WTC11 (cell line): ENCODE results near the gene POLA1. TPM values are rescaled to one million over a fixed set of nuclear protein-coding genes. Genes with fewer than 3 reads are reported as not detected.

Experiments
- ATAC-seq: fragments of 200-7000 bp; cut with Tn5 transposase; 2 replicates; pipeline ENCODE4 v1.10.0; 2021; ENCODE audit warnings: mild to moderate bottlenecking, moderate library complexity
- CTCF ChIA-PET: fragments of 300-600 bp; sonication (Branson Sonifier 250); formaldehyde crosslinking; loops from one replicate; lab custom pipeline; 2021; ENCODE audit warnings: antibody characterized with exemption; lab: Charles Lee
- POLR2A ChIA-PET: fragments of 350-600 bp; sonication (Branson Sonifier 250); formaldehyde crosslinking; loops from one replicate; lab custom pipeline; 2021; ENCODE audit warnings: antibody characterized with exemption; lab: Charles Lee
- DNase-seq: peaks from one replicate; pipeline ENCODE4 v3.0.0; 2021; ENCODE audit warnings: low spot score
- H3K27ac Mint-ChIP-seq: 2 replicates; pipeline ENCODE4 v1.8.0; 2021; ENCODE audit warnings: mixed read lengths
- H3K27me3 Mint-ChIP-seq: 2 replicates; pipeline ENCODE4 v1.8.0; 2021; ENCODE audit warnings: low read depth, mild to moderate bottlenecking, moderate library complexity, mixed read lengths
- H3K36me3 Mint-ChIP-seq: 2 replicates; pipeline ENCODE4 v1.8.0; 2021; ENCODE audit warnings: mixed read lengths
- H3K4me1 Mint-ChIP-seq: 2 replicates; pipeline ENCODE4 v1.8.0; 2022; ENCODE audit warnings: mixed read lengths
- H3K4me3 Mint-ChIP-seq: 2 replicates; pipeline ENCODE4 v1.8.0; 2021; ENCODE audit warnings: mild to moderate bottlenecking, moderate library complexity, mixed read lengths
- H3K9me3 Mint-ChIP-seq: 2 replicates; pipeline ENCODE4 v1.8.0; 2021; ENCODE audit warnings: mixed read lengths
- ATF1 ChIP-seq: sonication (generic); formaldehyde crosslinking; IDR thresholded peaks from 2 replicates; pipeline ENCODE4 v1.8.1; 2023; ENCODE audit warnings: mild to moderate bottlenecking, moderate library complexity, missing genetic modification reagents
- ESRRA ChIP-seq: sonication (generic); formaldehyde crosslinking; IDR thresholded peaks from 2 replicates; pipeline ENCODE4 v1.8.1; 2022; ENCODE audit warnings: mild to moderate bottlenecking, missing genetic modification reagents, borderline replicate concordance
- RORB ChIP-seq: fragments of 250-450 bp; sonication (Bioruptor Pico); IDR thresholded peaks from 2 replicates; pipeline ENCODE4 v1.9.0; 2021; ENCODE audit warnings: mild to moderate bottlenecking
- SMAD4 ChIP-seq: sonication (generic); formaldehyde crosslinking; IDR thresholded peaks from 2 replicates; pipeline ENCODE4 v1.8.0; 2022; ENCODE audit warnings: mild to moderate bottlenecking, missing genetic modification reagents
- TEAD4 ChIP-seq: sonication (generic); formaldehyde crosslinking; IDR thresholded peaks from 2 replicates; pipeline ENCODE4 v1.8.0; 2022; ENCODE audit warnings: mild to moderate bottlenecking, missing genetic modification reagents
- ZNF121 ChIP-seq: sonication (generic); formaldehyde crosslinking; IDR thresholded peaks from 2 replicates; pipeline ENCODE4 v1.8.0; 2023; ENCODE audit warnings: missing genetic modification reagents
- ZNF396 ChIP-seq: fragments of 250-450 bp; sonication (Bioruptor Pico); IDR thresholded peaks from 2 replicates; pipeline ENCODE4 v1.8.0; 2021; ENCODE audit warnings: mild to moderate bottlenecking, moderate library complexity, borderline replicate concordance
- ZNF423 ChIP-seq: fragments of 250-450 bp; sonication (Bioruptor Pico); IDR thresholded peaks from 2 replicates; pipeline ENCODE4 v2.1.2; 2022; ENCODE audit warnings: mild to moderate bottlenecking, moderate library complexity
- total RNA-seq: library from RNA; stranded (reverse); gene quantifications from 3 replicates; pipeline ENCODE4 v1.2.3, GENCODE V29; 2021
- TF ChIP-seq, protein P1 (sequence below): sonication (generic); formaldehyde crosslinking; IDR thresholded peaks from 2 replicates; pipeline ENCODE4 v1.8.0; 2022; ENCODE audit warnings: missing genetic modification reagents
- TF ChIP-seq, protein P2 (sequence below): fragments of 250-450 bp; sonication (Bioruptor Pico); IDR thresholded peaks from 2 replicates; pipeline ENCODE4 v2.1.2; 2022; ENCODE audit warnings: mild to moderate bottlenecking, moderate library complexity
- TF ChIP-seq, protein P3 (sequence below): fragments of 250-450 bp; sonication (Bioruptor Pico); IDR thresholded peaks from 2 replicates; pipeline ENCODE4 v1.9.0; 2021; ENCODE audit warnings: mild to moderate bottlenecking
- TF ChIP-seq, protein P4 (sequence below): fragments of 250-450 bp; sonication (Bioruptor Pico); IDR thresholded peaks from 2 replicates; pipeline ENCODE4 v1.9.0; 2021; ENCODE audit warnings: mild to moderate bottlenecking, borderline replicate concordance
- TF ChIP-seq, protein P5 (sequence below): fragments of 200-600 bp; IDR thresholded peaks from 2 replicates; pipeline ENCODE4 v1.8.0; 2022; ENCODE audit warnings: antibody characterized with exemption
- TF ChIP-seq, protein P6 (sequence below): sonication (generic); formaldehyde crosslinking; IDR thresholded peaks from 2 replicates; pipeline ENCODE4 v1.8.0; 2023; ENCODE audit warnings: missing genetic modification reagents, mild to moderate bottlenecking, borderline replicate concordance

Gene POLA1
- total RNA-seq, 1 experiment from 2014 or later: 29.9 TPM

DNA sequence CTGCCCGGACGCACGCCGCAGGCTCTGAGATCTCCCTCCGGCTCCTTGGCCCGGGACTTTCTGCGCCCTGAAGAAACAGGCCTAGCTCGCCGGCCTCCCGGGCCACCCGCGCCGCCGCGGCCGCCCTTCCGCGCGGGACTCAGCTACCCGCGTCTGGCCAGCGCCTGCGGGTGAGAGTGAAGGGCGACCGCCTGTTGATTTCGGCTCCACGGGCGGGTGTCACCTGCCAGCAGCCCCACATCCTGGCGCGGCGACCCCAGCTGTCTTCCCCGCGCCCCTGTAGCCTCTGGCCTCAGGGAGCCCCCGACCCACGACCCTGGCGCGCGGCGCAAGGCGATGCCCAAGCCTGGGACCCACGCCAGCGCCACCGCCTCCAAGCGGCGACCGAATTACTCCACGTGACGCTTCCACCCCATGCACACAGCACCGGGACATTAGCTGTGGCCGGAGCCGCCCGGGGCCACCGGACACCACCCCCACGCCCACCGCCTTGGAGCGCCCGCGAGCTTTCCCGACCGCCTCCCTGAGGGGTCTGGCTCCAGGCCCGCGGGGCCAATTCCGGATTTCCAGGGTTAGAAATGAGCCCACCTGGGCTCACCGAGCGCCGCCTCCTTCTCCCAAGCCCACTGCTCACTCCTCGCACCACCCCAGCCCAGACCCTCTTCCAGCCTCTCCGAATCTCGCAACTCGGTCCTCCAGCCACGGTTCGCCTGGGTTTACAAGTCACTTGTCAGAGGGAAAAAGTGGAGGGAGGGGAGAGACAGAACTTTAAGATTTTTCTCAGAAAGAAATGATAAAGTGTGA is 311.9 kb downstream of the POLA1 start:
- CTCF ChIA-PET: interaction anchor here (1.3 kb wide), 1 partner anchor 15 kb away, joined by 3 read pairs; no protein-coding TSS in a partner anchor
- DNase-seq (no peak), ATAC-seq (no peak)
- POLR2A ChIA-PET: interaction anchor here (2.1 kb wide), 1 partner anchor 7 kb away, joined by 4 read pairs; no protein-coding TSS in a partner anchor
- H3K4me3 Mint-ChIP-seq: peak overlapping the region; percentile 56
- no peaks in the 10 kb centered on the region for H3K36me3 Mint-ChIP-seq
- H3K27ac Mint-ChIP-seq: no peak overlapping the region
- H3K27me3 Mint-ChIP-seq: peaks cover 94% of the 10 kb centered on the region
- peaks cover 44% of the 10 kb centered on the region for H3K4me1 Mint-ChIP-seq
- H3K9me3 Mint-ChIP-seq: no peaks in the 10 kb centered on the region
- no peak for TF ChIP-seq ZNF423 (CRISPR knock-in tag)
- TF ChIP-seq, protein P1, sequence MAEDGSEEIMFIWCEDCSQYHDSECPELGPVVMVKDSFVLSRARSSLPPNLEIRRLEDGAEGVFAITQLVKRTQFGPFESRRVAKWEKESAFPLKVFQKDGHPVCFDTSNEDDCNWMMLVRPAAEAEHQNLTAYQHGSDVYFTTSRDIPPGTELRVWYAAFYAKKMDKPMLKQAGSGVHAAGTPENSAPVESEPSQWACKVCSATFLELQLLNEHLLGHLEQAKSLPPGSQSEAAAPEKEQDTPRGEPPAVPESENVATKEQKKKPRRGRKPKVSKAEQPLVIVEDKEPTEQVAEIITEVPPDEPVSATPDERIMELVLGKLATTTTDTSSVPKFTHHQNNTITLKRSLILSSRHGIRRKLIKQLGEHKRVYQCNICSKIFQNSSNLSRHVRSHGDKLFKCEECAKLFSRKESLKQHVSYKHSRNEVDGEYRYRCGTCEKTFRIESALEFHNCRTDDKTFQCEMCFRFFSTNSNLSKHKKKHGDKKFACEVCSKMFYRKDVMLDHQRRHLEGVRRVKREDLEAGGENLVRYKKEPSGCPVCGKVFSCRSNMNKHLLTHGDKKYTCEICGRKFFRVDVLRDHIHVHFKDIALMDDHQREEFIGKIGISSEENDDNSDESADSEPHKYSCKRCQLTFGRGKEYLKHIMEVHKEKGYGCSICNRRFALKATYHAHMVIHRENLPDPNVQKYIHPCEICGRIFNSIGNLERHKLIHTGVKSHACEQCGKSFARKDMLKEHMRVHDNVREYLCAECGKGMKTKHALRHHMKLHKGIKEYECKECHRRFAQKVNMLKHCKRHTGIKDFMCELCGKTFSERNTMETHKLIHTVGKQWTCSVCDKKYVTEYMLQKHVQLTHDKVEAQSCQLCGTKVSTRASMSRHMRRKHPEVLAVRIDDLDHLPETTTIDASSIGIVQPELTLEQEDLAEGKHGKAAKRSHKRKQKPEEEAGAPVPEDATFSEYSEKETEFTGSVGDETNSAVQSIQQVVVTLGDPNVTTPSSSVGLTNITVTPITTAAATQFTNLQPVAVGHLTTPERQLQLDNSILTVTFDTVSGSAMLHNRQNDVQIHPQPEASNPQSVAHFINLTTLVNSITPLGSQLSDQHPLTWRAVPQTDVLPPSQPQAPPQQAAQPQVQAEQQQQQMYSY: peak; percentile 65; the same call in 1 of the 2 replicates

DNA sequence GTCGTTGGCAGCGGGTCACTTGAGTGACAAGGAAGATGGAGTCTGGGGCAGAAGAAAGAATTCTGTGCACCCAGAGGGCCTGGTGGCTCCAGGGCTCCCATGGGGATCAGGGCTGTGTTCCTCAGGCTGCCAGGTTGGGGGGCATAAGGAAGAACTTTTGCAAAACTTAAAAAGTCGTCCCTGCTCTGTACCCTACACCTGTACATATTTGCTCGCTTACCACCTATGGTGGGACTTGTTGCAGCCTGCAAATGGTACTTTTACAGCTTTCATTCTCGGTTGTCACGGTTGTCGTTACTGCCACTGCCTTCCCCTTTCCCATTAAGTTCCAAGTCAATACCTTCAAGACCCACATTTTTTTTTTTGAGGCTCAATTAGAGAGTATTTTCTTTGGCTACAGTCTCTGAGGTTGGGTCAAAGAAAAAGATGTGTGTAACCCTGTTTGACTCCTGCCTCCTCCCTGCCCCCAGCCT is 312.9 kb downstream of the POLA1 start:
- no peak for ATAC-seq
- POLR2A ChIA-PET: interaction anchor here (0.7 kb wide), 1 partner anchor 9 kb away, joined by 4 read pairs; the partner anchor contains the start of gene ARX
- CTCF ChIA-PET: no interaction called here
- H3K36me3 Mint-ChIP-seq: no peaks in the 10 kb centered on the region
- peak overlapping the region; percentile 56 for H3K4me3 Mint-ChIP-seq
- H3K9me3 Mint-ChIP-seq: no peaks in the 10 kb centered on the region
- no peak overlapping the region for H3K27ac Mint-ChIP-seq
- H3K4me1 Mint-ChIP-seq: peaks cover 45% of the 10 kb centered on the region
- no peak for DNase-seq
- peaks cover 94% of the 10 kb centered on the region for H3K27me3 Mint-ChIP-seq
- no peak for TF ChIP-seq ESRRA (CRISPR knock-in tag)
- TF ChIP-seq, protein P2, sequence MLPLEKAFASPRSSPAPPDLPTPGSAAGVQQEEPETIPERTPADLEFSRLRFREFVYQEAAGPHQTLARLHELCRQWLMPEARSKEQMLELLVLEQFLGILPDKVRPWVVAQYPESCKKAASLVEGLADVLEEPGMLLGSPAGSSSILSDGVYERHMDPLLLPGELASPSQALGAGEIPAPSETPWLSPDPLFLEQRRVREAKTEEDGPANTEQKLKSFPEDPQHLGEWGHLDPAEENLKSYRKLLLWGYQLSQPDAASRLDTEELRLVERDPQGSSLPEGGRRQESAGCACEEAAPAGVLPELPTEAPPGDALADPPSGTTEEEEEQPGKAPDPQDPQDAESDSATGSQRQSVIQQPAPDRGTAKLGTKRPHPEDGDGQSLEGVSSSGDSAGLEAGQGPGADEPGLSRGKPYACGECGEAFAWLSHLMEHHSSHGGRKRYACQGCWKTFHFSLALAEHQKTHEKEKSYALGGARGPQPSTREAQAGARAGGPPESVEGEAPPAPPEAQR (CRISPR knock-in tag): no peak
- no peak for TF ChIP-seq ATF1 (CRISPR knock-in tag)
- no peak for TF ChIP-seq RORB (CRISPR knock-in tag)
- TF ChIP-seq ZNF396 (CRISPR knock-in tag): no peak
- TF ChIP-seq, protein P3, sequence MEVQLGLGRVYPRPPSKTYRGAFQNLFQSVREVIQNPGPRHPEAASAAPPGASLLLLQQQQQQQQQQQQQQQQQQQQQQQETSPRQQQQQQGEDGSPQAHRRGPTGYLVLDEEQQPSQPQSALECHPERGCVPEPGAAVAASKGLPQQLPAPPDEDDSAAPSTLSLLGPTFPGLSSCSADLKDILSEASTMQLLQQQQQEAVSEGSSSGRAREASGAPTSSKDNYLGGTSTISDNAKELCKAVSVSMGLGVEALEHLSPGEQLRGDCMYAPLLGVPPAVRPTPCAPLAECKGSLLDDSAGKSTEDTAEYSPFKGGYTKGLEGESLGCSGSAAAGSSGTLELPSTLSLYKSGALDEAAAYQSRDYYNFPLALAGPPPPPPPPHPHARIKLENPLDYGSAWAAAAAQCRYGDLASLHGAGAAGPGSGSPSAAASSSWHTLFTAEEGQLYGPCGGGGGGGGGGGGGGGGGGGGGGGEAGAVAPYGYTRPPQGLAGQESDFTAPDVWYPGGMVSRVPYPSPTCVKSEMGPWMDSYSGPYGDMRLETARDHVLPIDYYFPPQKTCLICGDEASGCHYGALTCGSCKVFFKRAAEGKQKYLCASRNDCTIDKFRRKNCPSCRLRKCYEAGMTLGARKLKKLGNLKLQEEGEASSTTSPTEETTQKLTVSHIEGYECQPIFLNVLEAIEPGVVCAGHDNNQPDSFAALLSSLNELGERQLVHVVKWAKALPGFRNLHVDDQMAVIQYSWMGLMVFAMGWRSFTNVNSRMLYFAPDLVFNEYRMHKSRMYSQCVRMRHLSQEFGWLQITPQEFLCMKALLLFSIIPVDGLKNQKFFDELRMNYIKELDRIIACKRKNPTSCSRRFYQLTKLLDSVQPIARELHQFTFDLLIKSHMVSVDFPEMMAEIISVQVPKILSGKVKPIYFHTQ: no peak
- TF ChIP-seq, protein P4, sequence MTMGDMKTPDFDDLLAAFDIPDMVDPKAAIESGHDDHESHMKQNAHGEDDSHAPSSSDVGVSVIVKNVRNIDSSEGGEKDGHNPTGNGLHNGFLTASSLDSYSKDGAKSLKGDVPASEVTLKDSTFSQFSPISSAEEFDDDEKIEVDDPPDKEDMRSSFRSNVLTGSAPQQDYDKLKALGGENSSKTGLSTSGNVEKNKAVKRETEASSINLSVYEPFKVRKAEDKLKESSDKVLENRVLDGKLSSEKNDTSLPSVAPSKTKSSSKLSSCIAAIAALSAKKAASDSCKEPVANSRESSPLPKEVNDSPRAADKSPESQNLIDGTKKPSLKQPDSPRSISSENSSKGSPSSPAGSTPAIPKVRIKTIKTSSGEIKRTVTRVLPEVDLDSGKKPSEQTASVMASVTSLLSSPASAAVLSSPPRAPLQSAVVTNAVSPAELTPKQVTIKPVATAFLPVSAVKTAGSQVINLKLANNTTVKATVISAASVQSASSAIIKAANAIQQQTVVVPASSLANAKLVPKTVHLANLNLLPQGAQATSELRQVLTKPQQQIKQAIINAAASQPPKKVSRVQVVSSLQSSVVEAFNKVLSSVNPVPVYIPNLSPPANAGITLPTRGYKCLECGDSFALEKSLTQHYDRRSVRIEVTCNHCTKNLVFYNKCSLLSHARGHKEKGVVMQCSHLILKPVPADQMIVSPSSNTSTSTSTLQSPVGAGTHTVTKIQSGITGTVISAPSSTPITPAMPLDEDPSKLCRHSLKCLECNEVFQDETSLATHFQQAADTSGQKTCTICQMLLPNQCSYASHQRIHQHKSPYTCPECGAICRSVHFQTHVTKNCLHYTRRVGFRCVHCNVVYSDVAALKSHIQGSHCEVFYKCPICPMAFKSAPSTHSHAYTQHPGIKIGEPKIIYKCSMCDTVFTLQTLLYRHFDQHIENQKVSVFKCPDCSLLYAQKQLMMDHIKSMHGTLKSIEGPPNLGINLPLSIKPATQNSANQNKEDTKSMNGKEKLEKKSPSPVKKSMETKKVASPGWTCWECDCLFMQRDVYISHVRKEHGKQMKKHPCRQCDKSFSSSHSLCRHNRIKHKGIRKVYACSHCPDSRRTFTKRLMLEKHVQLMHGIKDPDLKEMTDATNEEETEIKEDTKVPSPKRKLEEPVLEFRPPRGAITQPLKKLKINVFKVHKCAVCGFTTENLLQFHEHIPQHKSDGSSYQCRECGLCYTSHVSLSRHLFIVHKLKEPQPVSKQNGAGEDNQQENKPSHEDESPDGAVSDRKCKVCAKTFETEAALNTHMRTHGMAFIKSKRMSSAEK (CRISPR knock-in tag): no peak
- no peak for TF ChIP-seq ZNF121 (CRISPR knock-in tag)
- TF ChIP-seq, protein P5, sequence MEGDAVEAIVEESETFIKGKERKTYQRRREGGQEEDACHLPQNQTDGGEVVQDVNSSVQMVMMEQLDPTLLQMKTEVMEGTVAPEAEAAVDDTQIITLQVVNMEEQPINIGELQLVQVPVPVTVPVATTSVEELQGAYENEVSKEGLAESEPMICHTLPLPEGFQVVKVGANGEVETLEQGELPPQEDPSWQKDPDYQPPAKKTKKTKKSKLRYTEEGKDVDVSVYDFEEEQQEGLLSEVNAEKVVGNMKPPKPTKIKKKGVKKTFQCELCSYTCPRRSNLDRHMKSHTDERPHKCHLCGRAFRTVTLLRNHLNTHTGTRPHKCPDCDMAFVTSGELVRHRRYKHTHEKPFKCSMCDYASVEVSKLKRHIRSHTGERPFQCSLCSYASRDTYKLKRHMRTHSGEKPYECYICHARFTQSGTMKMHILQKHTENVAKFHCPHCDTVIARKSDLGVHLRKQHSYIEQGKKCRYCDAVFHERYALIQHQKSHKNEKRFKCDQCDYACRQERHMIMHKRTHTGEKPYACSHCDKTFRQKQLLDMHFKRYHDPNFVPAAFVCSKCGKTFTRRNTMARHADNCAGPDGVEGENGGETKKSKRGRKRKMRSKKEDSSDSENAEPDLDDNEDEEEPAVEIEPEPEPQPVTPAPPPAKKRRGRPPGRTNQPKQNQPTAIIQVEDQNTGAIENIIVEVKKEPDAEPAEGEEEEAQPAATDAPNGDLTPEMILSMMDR: no peak
- TF ChIP-seq, protein P6, sequence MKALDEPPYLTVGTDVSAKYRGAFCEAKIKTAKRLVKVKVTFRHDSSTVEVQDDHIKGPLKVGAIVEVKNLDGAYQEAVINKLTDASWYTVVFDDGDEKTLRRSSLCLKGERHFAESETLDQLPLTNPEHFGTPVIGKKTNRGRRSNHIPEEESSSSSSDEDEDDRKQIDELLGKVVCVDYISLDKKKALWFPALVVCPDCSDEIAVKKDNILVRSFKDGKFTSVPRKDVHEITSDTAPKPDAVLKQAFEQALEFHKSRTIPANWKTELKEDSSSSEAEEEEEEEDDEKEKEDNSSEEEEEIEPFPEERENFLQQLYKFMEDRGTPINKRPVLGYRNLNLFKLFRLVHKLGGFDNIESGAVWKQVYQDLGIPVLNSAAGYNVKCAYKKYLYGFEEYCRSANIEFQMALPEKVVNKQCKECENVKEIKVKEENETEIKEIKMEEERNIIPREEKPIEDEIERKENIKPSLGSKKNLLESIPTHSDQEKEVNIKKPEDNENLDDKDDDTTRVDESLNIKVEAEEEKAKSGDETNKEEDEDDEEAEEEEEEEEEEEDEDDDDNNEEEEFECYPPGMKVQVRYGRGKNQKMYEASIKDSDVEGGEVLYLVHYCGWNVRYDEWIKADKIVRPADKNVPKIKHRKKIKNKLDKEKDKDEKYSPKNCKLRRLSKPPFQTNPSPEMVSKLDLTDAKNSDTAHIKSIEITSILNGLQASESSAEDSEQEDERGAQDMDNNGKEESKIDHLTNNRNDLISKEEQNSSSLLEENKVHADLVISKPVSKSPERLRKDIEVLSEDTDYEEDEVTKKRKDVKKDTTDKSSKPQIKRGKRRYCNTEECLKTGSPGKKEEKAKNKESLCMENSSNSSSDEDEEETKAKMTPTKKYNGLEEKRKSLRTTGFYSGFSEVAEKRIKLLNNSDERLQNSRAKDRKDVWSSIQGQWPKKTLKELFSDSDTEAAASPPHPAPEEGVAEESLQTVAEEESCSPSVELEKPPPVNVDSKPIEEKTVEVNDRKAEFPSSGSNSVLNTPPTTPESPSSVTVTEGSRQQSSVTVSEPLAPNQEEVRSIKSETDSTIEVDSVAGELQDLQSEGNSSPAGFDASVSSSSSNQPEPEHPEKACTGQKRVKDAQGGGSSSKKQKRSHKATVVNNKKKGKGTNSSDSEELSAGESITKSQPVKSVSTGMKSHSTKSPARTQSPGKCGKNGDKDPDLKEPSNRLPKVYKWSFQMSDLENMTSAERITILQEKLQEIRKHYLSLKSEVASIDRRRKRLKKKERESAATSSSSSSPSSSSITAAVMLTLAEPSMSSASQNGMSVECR (CRISPR knock-in tag): no peak
- TF ChIP-seq SMAD4 (CRISPR knock-in tag): no peak
- no peak for TF ChIP-seq TEAD4
